K562 (cell line): ENCODE measurements around the gene ARNT2. TPM values are rescaled to one million over a fixed set of nuclear protein-coding genes. Genes with fewer than 3 reads are reported as not detected.
"Not testable (repeated sequence)": the region's sequence is repeated elsewhere in the genome, so short reads cannot be mapped to it uniquely, and the experiment has no call there.

ENCODE experiments used
- ATAC-seq: fragments of 200-7000 bp; cut with Tn5 transposase; 3 replicates; pipeline ENCODE4 v1.9.1; 2020; ENCODE audit warnings: moderate library complexity
- BruUV-seq: library from RNA; stranded (reverse); fragments of 400-500 nt; replicated peaks from 2 replicates; lab custom pipeline; 2021; lab: Mats Ljungman, UMichigan
- CTCF ChIA-PET: fragments of 300-600 bp; formaldehyde crosslinking; extraction: SDS; loops from one replicate; lab custom pipeline; 2021; ENCODE audit warnings: low intra/inter-chr PET ratio; lab: Yijun Ruan, JAX
- POLR2A ChIA-PET: fragments of 300-600, 350-650 bp; sonication (Branson Sonifier 250); formaldehyde crosslinking; extraction: SDS; loops from one replicate; lab custom pipeline; 2021; ENCODE audit warnings: antibody characterized with exemption, inconsistent platforms; lab: Yijun Ruan, JAX
- DNase-seq, 4 experiments: peaks; one replicate each; pipeline versions ENCODE4 v3.0.0 to v3.0.0-alpha.2; 2011 to 2018; ENCODE audit warnings: low spot score in 3 of 4, mixed read lengths in 3 of 4; ENCODE audit errors: extremely low read depth in 1 of 4
- FAIRE-seq: peaks from 2 replicates; lab custom pipeline; 2011; peaks lifted over from hg19 to GRCh38; lab: Jason Lieb, UNC
- H2AFZ ChIP-seq: 2 replicates; pipeline ENCODE4 v1.6.0; 2011; ENCODE audit warnings: low read depth, low read length, control low read depth, inconsistent platforms
- H3K27ac ChIP-seq: fragments of 200-600 bp; 3 replicates; pipeline ENCODE4 v1.8.0; 2011; ENCODE audit warnings: low read depth, mild to moderate bottlenecking, control low read depth, inconsistent platforms, low read length, moderate library complexity, mixed read lengths; ENCODE audit errors: extremely low read depth
- H3K27me3 ChIP-seq, 2 experiments: fragments of 300-600 bp in 1 of 2; 2 replicates in 1 of 2; 3 replicates in 1 of 2; pipeline versions ENCODE4 v1.6.0 to v1.8.0; 2011; ENCODE audit warnings: inconsistent platforms in 2 of 2, low read length in 2 of 2, mild to moderate bottlenecking in 1 of 2, mixed read lengths in 1 of 2, moderate library complexity in 1 of 2; ENCODE audit not compliant: control insufficient read depth in 2 of 2, insufficient read depth in 2 of 2
- H3K36me3 ChIP-seq: fragments of 300-600 bp; 3 replicates; pipeline ENCODE4 v1.8.0; 2011; ENCODE audit warnings: mild to moderate bottlenecking, low read length, inconsistent platforms; ENCODE audit not compliant: control insufficient read depth, insufficient read depth
- H3K4me1 ChIP-seq, 2 experiments: fragments of 200-600 bp in 1 of 2; replicated peaks in 1 of 2; 2 replicates in 1 of 2; 3 replicates in 1 of 2; pipeline versions ENCODE4 v1.5.1 to v1.8.0; 2011; ENCODE audit warnings: inconsistent platforms in 2 of 2, low read length in 2 of 2, mild to moderate bottlenecking in 1 of 2, mixed read lengths in 1 of 2, moderate library complexity in 1 of 2; ENCODE audit not compliant: control insufficient read depth in 2 of 2, insufficient read depth in 2 of 2
- H3K4me2 ChIP-seq: 2 replicates; pipeline ENCODE4 v1.6.1; 2011; ENCODE audit warnings: low read length, control low read depth, inconsistent platforms, mixed read lengths; ENCODE audit not compliant: insufficient read depth
- H3K4me3 ChIP-seq: fragments of 200-600 bp; sonication (generic), shearing (Covaris generic); 2 replicates; pipeline ENCODE4 v1.5.1; 2016; ENCODE audit warnings: control low read depth, inconsistent platforms
- H3K79me2 ChIP-seq: fragments of 200-600 bp; 3 replicates; pipeline ENCODE4 v1.8.0; 2011; ENCODE audit warnings: low read length, inconsistent platforms; ENCODE audit not compliant: control insufficient read depth, insufficient read depth
- H3K9ac ChIP-seq, 2 experiments: 2 replicates each; pipeline versions ENCODE4 v1.6.0 to v1.6.1; 2011; ENCODE audit warnings: low read depth in 2 of 2, low read length in 2 of 2, control low read depth in 1 of 2, inconsistent platforms in 1 of 2, mild to moderate bottlenecking in 1 of 2, mixed read lengths in 1 of 2; ENCODE audit not compliant: insufficient read depth in 1 of 2
- H3K9me1 ChIP-seq: one replicate; pipeline ENCODE4 v1.6.0; 2011; ENCODE audit warnings: inconsistent platforms, mild to moderate bottlenecking, low read length, moderate library complexity; ENCODE audit not compliant: control insufficient read depth, insufficient read depth
- H3K9me3 ChIP-seq: replicated peaks from 2 replicates; pipeline ENCODE4 v1.5.1; 2011; ENCODE audit warnings: low read depth, low read length, inconsistent platforms; ENCODE audit not compliant: control insufficient read depth, insufficient read depth
- H4K20me1 ChIP-seq: replicated peaks from 2 replicates; pipeline ENCODE4 v1.6.1; 2011; ENCODE audit warnings: low read length, inconsistent platforms, mixed read lengths; ENCODE audit not compliant: control insufficient read depth, insufficient read depth
- BCL6 ChIP-seq: fragments of 250-450 bp; sonication (Bioruptor Pico); IDR thresholded peaks from 2 replicates; pipeline ENCODE4 v1.4.0; 2020
- HMGN3 ChIP-seq: IDR thresholded peaks from 2 replicates; pipeline ENCODE4 v1.6.1; 2011; ENCODE audit warnings: borderline replicate concordance, low read depth, mild to moderate bottlenecking, mixed read lengths, low read length; ENCODE audit not compliant: insufficient read length; ENCODE audit errors: extremely low read depth
- KDM5B ChIP-seq: fragments of 200-600 bp; sonication (generic); IDR thresholded peaks from 2 replicates; pipeline ENCODE4 v1.6.1; 2012; ENCODE audit warnings: low read depth, mild to moderate bottlenecking, moderate library complexity, low read length, control low read depth, inconsistent platforms; ENCODE audit not compliant: insufficient replicate concordance
- MED1 ChIP-seq: sonication (generic); formaldehyde crosslinking; IDR thresholded peaks from 2 replicates; pipeline ENCODE4 v1.8.1; 2023; ENCODE audit warnings: missing genetic modification reagents, borderline replicate concordance
- SNAPC5 ChIP-seq: fragments of 250-450 bp; sonication (Bioruptor Pico); IDR thresholded peaks from 2 replicates; pipeline ENCODE4 v1.8.0; 2021; ENCODE audit warnings: moderate library complexity, mild to moderate bottlenecking, inconsistent platforms
- TAL1 ChIP-seq: fragments of 450-650 bp; IDR thresholded peaks from 2 replicates; pipeline ENCODE4 v1.6.1; 2016; ENCODE audit warnings: mild to moderate bottlenecking
- ZNF146 ChIP-seq: IDR thresholded peaks from one replicate; pipeline ENCODE4 v1.6.1; 2018; ENCODE audit warnings: missing compliant biosample characterization; ENCODE audit not compliant: unreplicated experiment
- WGBS: fragments of 100-300 bp; shearing (Covaris generic); methylation state at CpG from one replicate; pipeline ENCODE4 v1.1.6; 2016; ENCODE audit warnings: low coverage, mixed read lengths; ENCODE audit not compliant: insufficient coverage; ENCODE audit errors: missing lambda C conversion rate; 5-methylcytosine and 5-hydroxymethylcytosine counted together
- in situ Hi-C: fragments of 300-500 bp; cut with MboI; formaldehyde crosslinking; loops from 4 replicates; pipeline ENCODE4 v1.15.0; 2018; ENCODE audit warnings: inconsistent platforms, mixed read lengths
- intact Hi-C: fragments of 100-400 bp; cut with micrococcal nuclease; formaldehyde crosslinking; loops from 2 replicates; pipeline ENCODE4 v1.14.2; 2022
- polyA plus RNA-seq, 8 experiments: library from polyadenylated mRNA; depleted of rRNA in 4 of 8; stranded (reverse) in 5 of 8; unstranded in 3 of 8; fragments of >200 nt; fragmentation: Nextera tagmentation in 2 of 8; fragmentation: Illumina TruSeq in 1 of 8; extraction: Ambion mirVana in 2 of 8; extraction: Trizol in 1 of 8; gene quantifications; 2 replicates each; pipeline versions ENCODE4 v1.2.1 to v1.2.3, GENCODE V29; 2011 to 2014; ENCODE audit warnings: inconsistent platforms in 1 of 8, missing spikeins in 1 of 8
- total RNA-seq, 7 experiments: library from RNA; depleted of rRNA in 6 of 7; stranded (reverse); fragments of >200 nt in 6 of 7; fragmentation: Illumina TruSeq in 2 of 7; extraction: Trizol in 2 of 7; gene quantifications; 2 replicates each; pipeline versions ENCODE4 v1.2.1 to v1.2.3, GENCODE V29; 2011 to 2021; ENCODE audit warnings: low replicate concordance in 1 of 7
- TF ChIP-seq, protein P1 (sequence below): fragments of 450-650 bp; IDR thresholded peaks from 2 replicates; pipeline ENCODE4 v1.7.0; 2016; ENCODE audit warnings: borderline replicate concordance
- TF ChIP-seq, protein P2 (sequence below): fragments of 250-450 bp; sonication (Bioruptor Pico); IDR thresholded peaks from 2 replicates; pipeline ENCODE4 v1.8.0; 2022; ENCODE audit warnings: moderate library complexity, mild to moderate bottlenecking, inconsistent platforms

The ARNT2 gene
- total and polyA plus RNA-seq, 9 of the 15 experiments (the other 6 are each of a cell fraction or from before 2014, with no cell fraction given), result 0.01 TPM; not detected in 8

GRCh38 chr15:80390942-80391341 is 13.2 kb upstream of the ARNT2 start:
- CTCF ChIA-PET, BruUV-seq, H3K27ac ChIP-seq, H3K36me3 ChIP-seq, H3K9me3 ChIP-seq, POLR2A ChIA-PET, FAIRE-seq, ATAC-seq, H3K4me1 ChIP-seq, in situ Hi-C loops, H3K9me1 ChIP-seq, H3K79me2 ChIP-seq, H2AFZ ChIP-seq, H3K4me2 ChIP-seq, DNase-seq, H3K9ac ChIP-seq, H3K4me3 ChIP-seq, intact Hi-C loops, H4K20me1 ChIP-seq: not testable (repeated sequence)
- 0% methylated on average over 1 of the region's 1 CpG for WGBS
- H3K27me3 ChIP-seq, result peaks cover 6 to 15% of the 10 kb centered on the region in 2 experiments; a peak in 4 of 5 replicates
- TF ChIP-seq ZNF146, result peak; percentile 43

DNA sequence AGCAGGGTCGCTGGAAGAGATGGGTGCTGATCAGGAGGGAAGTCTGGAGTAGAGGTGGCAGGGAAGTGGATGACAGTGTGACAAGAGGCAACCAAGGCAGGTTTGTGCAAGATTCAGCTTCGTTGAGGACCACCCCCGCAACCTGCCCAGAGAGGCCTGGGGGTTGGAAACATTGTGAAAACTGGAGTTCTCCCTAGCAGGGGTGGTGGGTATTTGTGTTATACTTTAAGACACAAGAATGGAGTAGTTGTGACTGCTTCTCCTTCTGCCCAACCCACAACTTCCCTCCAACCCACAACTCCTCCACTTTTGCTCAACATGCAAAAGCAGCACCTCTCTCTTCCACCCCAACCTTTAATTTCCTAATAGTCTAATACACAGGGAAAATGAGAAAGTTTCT is 8.6 kb upstream of the ARNT2 start:
- POLR2A ChIA-PET, result no interaction called here
- BruUV-seq, result no TSS peak

More for the DNA sequence above, 8.6 kb upstream of the ARNT2 start:
- Histone ChIP-seq H3K27me3 (peaks cover 7 to 20% of the 10 kb centered on the region in 2 experiments), H4K20me1 (no peaks in the 10 kb centered on the region; the same call in 1 of the 2 replicates), H3K9me1 (no peaks in the 10 kb centered on the region), H2AFZ (no peak overlapping the region), H3K36me3 (no peaks in the 10 kb centered on the region), H3K9ac (no peak overlapping the region), H3K4me2 (no peak overlapping the region), H3K27ac (no peak overlapping the region), H3K9me3 (no peaks in the 10 kb centered on the region), H3K79me2 (no peaks in the 10 kb centered on the region), H3K4me3 (no peak overlapping the region), H3K4me1 (no peaks in the 10 kb centered on the region)
- in situ Hi-C loops (no loop called here), intact Hi-C loops (no loop called here)
- 0% methylated on average over 3 of the region's 3 CpGs for WGBS
- TF ChIP-seq KDM5B (no peak), BCL6 (CRISPR knock-in tag) (no peak), TAL1 (no peak), MED1 (no peak), HMGN3 (no peak), SNAPC5 (CRISPR knock-in tag) (no peak)
- TF ChIP-seq, protein P1, sequence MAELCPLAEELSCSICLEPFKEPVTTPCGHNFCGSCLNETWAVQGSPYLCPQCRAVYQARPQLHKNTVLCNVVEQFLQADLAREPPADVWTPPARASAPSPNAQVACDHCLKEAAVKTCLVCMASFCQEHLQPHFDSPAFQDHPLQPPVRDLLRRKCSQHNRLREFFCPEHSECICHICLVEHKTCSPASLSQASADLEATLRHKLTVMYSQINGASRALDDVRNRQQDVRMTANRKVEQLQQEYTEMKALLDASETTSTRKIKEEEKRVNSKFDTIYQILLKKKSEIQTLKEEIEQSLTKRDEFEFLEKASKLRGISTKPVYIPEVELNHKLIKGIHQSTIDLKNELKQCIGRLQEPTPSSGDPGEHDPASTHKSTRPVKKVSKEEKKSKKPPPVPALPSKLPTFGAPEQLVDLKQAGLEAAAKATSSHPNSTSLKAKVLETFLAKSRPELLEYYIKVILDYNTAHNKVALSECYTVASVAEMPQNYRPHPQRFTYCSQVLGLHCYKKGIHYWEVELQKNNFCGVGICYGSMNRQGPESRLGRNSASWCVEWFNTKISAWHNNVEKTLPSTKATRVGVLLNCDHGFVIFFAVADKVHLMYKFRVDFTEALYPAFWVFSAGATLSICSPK, result no peak
- TF ChIP-seq, protein P2, sequence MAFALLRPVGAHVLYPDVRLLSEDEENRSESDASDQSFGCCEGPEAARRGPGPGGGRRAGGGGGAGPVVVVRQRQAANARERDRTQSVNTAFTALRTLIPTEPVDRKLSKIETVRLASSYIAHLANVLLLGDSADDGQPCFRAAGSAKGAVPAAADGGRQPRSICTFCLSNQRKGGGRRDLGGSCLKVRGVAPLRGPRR, result no peak
- CTCF ChIA-PET, result no interaction called here
- ATAC-seq, result no peak
- no peak for DNase-seq
- no peak for FAIRE-seq
